Liver (tissue), 9 donors: ENCODE data around the gene HOXB5. TPM values are rescaled to one million over a fixed set of nuclear protein-coding genes. Genes with fewer than 3 reads are reported as not detected.

Source experiments
- DNase-seq: peaks from one replicate; pipeline ENCODE4 v3.0.0-alpha.2; 2017; ENCODE audit warnings: low spot score
- H3K27ac ChIP-seq, 2 donors: one replicate each; pipeline ENCODE4 v1.7.0; 2013; ENCODE audit warnings: inconsistent platforms in 2 of 2, low read length in 2 of 2, control low read depth in 1 of 2, low read depth in 1 of 2, mild to moderate bottlenecking in 1 of 2
- H3K27me3 ChIP-seq, 4 donors: one replicate each; pipeline versions ENCODE4 v1.6.1 to v1.7.0; 2013; ENCODE audit warnings: low read length in 3 of 4, inconsistent platforms in 1 of 4, mild to moderate bottlenecking in 1 of 4, moderate library complexity in 1 of 4; ENCODE audit not compliant: control insufficient read depth in 4 of 4, insufficient read depth in 4 of 4
- H3K36me3 ChIP-seq, 4 donors: one replicate each; pipeline versions ENCODE4 v1.6.1 to v1.7.0; 2013; ENCODE audit warnings: low read length in 3 of 4, mild to moderate bottlenecking in 3 of 4, low read depth in 1 of 4, moderate library complexity in 1 of 4; ENCODE audit not compliant: control insufficient read depth in 4 of 4, insufficient read depth in 3 of 4
- H3K4me1 ChIP-seq, 4 donors: one replicate each; pipeline versions ENCODE4 v1.6.1 to v1.7.0; 2013; ENCODE audit warnings: low read length in 3 of 4, mild to moderate bottlenecking in 3 of 4, moderate library complexity in 1 of 4; ENCODE audit not compliant: control insufficient read depth in 4 of 4, insufficient read depth in 4 of 4
- H3K4me3 ChIP-seq, 3 donors: one replicate each; pipeline versions ENCODE4 v1.6.1 to v1.7.0; 2013; ENCODE audit warnings: low read length in 3 of 3, control low read depth in 1 of 3, low read depth in 1 of 3, mild to moderate bottlenecking in 1 of 3
- H3K9ac ChIP-seq, 2 donors: one replicate each; pipeline ENCODE4 v1.7.0; 2013; ENCODE audit warnings: low read length in 2 of 2, mild to moderate bottlenecking in 2 of 2, moderate library complexity in 2 of 2, control low read depth in 1 of 2, low read depth in 1 of 2
- H3K9me3 ChIP-seq, 4 donors: one replicate each; pipeline versions ENCODE4 v1.6.1 to v1.7.0; 2013; ENCODE audit warnings: low read length in 3 of 4; ENCODE audit not compliant: control insufficient read depth in 4 of 4
- EGR1 ChIP-seq, 2 donors: IDR thresholded peaks; 2 replicates each; pipeline ENCODE4 v1.6.1; 2016 to 2018; ENCODE audit warnings: antibody characterized with exemption in 2 of 2, low read depth in 2 of 2
- FOXA1 ChIP-seq: IDR thresholded peaks from 2 replicates; pipeline ENCODE4 v1.6.1; 2016; ENCODE audit warnings: antibody characterized with exemption
- FOXA2 ChIP-seq: IDR thresholded peaks from 2 replicates; pipeline ENCODE4 v1.6.1; 2016; ENCODE audit warnings: antibody characterized with exemption
- GABPA ChIP-seq, 2 donors: IDR thresholded peaks in 1 of 2; conservative IDR thresholded peaks in 1 of 2; 2 replicates each; pipeline ENCODE4 v1.6.1; 2016; ENCODE audit warnings: antibody characterized with exemption in 2 of 2, mild to moderate bottlenecking in 1 of 2, moderate library complexity in 1 of 2
- HNF4A ChIP-seq, 2 donors: conservative IDR thresholded peaks; 2 replicates each; pipeline ENCODE4 v1.6.1; 2016; ENCODE audit warnings: antibody characterized with exemption in 2 of 2, mild to moderate bottlenecking in 2 of 2
- HNF4G ChIP-seq: IDR thresholded peaks from 2 replicates; pipeline ENCODE4 v1.6.1; 2016; ENCODE audit warnings: antibody characterized with exemption
- JUND ChIP-seq, 2 donors: IDR thresholded peaks; 2 replicates each; pipeline ENCODE4 v1.6.1; 2016; ENCODE audit warnings: antibody characterized with exemption in 2 of 2
- NR2F2 ChIP-seq: IDR thresholded peaks from 2 replicates; pipeline ENCODE4 v1.6.1; 2016; ENCODE audit warnings: antibody characterized with exemption
- RAD21 ChIP-seq, 2 donors: IDR thresholded peaks; 2 replicates each; pipeline ENCODE4 v1.6.1; 2016; ENCODE audit warnings: antibody characterized with exemption in 2 of 2, mild to moderate bottlenecking in 2 of 2
- RXRA ChIP-seq, 2 donors: IDR thresholded peaks; 2 replicates each; pipeline ENCODE4 v1.6.1; 2017 to 2018; ENCODE audit warnings: antibody characterized with exemption in 2 of 2, mild to moderate bottlenecking in 1 of 2
- SP1 ChIP-seq: IDR thresholded peaks from 2 replicates; pipeline ENCODE4 v1.6.1; 2018; ENCODE audit warnings: antibody characterized with exemption, mild to moderate bottlenecking
- TAF1 ChIP-seq: conservative IDR thresholded peaks from 2 replicates; pipeline ENCODE4 v1.6.1; 2016; ENCODE audit warnings: antibody characterized with exemption, mild to moderate bottlenecking
- YY1 ChIP-seq: IDR thresholded peaks from 2 replicates; pipeline ENCODE4 v1.6.1; 2016; ENCODE audit warnings: antibody characterized with exemption, mild to moderate bottlenecking
- WGBS: extraction: QIAGEN DNeasy Blood & Tissue Kit; methylation state at CpG from one replicate; pipeline ENCODE4 v1.1.7; 2013; 5-methylcytosine and 5-hydroxymethylcytosine counted together
- polyA plus RNA-seq, 2 donors: library from polyadenylated mRNA; stranded (reverse) in 1 of 2; unstranded in 1 of 2; fragments of 200-250 nt in 1 of 2; fragments of >200 nt in 1 of 2; fragmentation: Nextera tagmentation in 1 of 2; extraction: Ambion mirVana in 1 of 2; gene quantifications; one replicate each; pipeline versions ENCODE4 v1.2.1 to v1.2.3, GENCODE V29; 2013 to 2015
- total RNA-seq, 2 donors: library from RNA; depleted of rRNA; stranded (reverse); fragments of >200 nt; gene quantifications; one replicate each; pipeline ENCODE4 v1.2.3, GENCODE V29; 2014
- TF ChIP-seq, protein P1 (sequence below): IDR thresholded peaks from 2 replicates; pipeline ENCODE4 v1.6.1; 2016; ENCODE audit warnings: antibody characterized with exemption
- TF ChIP-seq, protein P2 (sequence below): fragments of 150-350 bp; IDR thresholded peaks from 2 replicates; pipeline ENCODE4 v1.5.1; 2017; ENCODE audit warnings: improper control_type of control experiment, low read depth, low read length; ENCODE audit not compliant: missing input control
- TF ChIP-seq, protein P3 (sequence below): IDR thresholded peaks from 2 replicates; pipeline ENCODE4 v1.6.1; 2016; ENCODE audit warnings: antibody characterized with exemption, mild to moderate bottlenecking
- TF ChIP-seq, protein P4 (sequence below): IDR thresholded peaks from 2 replicates; pipeline ENCODE4 v1.6.1; 2016; ENCODE audit warnings: antibody characterized with exemption
- donor health status: healthy.
- donor health status: healthy.
- donor health status: healthy.
- donor health status: healthy.
- donor health status: healthy.

HOXB5 gene
- total and polyA plus RNA-seq, 4 donors = 0.08 to 0.38 (median 0.36) TPM; not detected in 1

DNA sequence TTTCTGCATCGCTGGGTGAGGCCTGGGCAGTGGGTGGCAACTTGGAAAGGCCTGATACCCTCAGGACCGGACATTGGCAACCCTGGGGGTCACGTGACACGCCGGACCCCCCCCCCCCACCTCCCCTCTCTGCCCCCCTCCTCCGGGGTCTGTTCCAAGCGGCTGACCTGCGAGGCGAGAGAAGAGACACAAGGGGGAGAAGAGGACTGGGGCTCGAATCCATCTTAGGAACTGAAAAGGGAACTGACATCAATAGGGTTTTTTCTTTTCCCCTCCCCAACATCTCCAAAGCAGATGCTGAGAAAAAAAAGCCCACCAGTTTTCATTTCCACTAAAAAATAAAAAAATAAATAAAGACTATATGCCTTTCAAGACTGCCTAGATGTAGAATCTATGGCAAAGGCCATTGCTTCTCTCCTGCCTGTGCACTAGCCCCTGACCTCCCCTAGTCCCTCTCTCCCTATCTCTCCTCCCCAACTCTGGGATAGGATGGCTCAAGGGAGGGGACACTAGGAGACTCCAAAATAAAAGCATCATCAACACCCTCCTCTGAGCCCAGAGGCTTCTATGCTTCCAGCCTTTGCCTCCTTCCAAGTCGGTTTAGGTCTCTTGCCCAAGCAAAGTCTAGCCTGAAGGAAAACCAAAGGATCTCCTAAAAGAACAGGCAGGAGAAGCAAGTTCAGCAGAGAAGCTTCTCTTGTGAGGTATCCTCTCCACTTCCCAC, 41.0 kb downstream of the HOXB5 start:
- no peak overlapping the region for H3K4me3 ChIP-seq

DNA sequence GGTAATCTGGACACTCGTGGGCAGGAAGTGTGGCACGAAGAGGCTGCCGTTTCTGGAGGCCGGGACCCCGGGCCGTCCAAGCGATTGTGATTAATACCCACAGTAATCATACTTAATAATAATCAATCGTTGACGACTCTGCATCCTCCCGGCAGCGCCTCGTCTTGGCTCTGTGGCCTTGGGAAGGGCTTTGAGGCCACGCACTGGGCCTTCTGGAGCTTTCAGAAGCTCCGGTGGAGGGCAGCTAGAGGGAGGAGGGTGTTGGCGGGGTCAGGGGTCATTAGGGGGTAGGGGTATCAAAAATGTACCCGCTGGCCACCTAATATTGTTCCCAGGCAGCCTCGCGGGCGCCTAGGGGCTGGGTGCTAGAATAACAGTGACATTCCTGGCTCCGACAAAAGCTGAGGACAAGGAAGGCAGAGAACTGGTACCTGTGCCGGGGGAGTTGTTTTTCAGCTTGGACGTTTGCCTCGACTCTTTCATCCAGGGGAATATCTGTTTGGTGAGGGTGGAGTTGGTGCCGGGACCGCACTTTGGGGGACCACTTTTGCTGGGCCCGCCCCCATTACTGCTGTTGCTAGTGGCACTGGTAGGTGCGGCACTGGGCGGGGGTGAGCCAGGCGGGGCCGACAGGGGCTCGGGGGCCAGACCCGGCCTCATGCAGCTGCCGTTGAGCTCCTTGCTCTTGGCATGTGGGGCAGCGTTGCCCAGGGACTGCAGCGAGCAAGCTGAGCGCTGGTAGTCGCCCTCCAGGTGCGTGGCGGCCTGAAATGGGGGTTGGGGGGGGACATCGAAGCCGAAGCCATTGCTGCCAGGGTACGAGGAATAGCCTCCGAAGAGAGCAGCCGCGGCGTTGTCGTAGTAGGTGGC, 41.7 kb downstream of the HOXB5 start:
- peaks cover 0 to 9% (median 4%) of the 10 kb centered on the region in 4 donors for H3K27me3 ChIP-seq

More for the DNA sequence above, 41.0 kb downstream of the HOXB5 start:
- H3K9ac ChIP-seq = no peak overlapping the region
- 25% methylated on average over 11 of the region's 11 CpGs for WGBS
- DNase-seq = no peak
- TF ChIP-seq TAF1 = no peak
- no peak for TF ChIP-seq NR2F2
- TF ChIP-seq EGR1 (IDR thresholded peaks at IDR 0.05; ENCODE audit: low read depth in 2 of 2) = no peak
- TF ChIP-seq RAD21 (IDR thresholded peaks at IDR 0.05) = no peak
- no peak for TF ChIP-seq JUND (IDR thresholded peaks at IDR 0.05)
- TF ChIP-seq FOXA2 = no peak
- H3K27me3 ChIP-seq = peaks cover 0 to 9% (median 2%) of the 10 kb centered on the region in 4 donors
- H3K4me1 ChIP-seq = peaks cover 0 to 1% (median 0%) of the 10 kb centered on the region in 4 donors
- H3K27ac ChIP-seq = peak overlapping the region in 1 of 2 donors; percentile 19
- no peaks in the 10 kb centered on the region for H3K9me3 ChIP-seq
- no peaks in the 10 kb centered on the region for H3K36me3 ChIP-seq

More for the DNA sequence above, 41.7 kb downstream of the HOXB5 start:
- no peak for DNase-seq
- Histone ChIP-seq H3K27ac (peak overlapping the region in 1 of 2 donors; percentile 6), H3K9ac (no peak overlapping the region), H3K9me3 (no peaks in the 10 kb centered on the region), H3K36me3 (no peaks in the 10 kb centered on the region), H3K4me3 (no peak overlapping the region), H3K4me1 (peaks cover 0 to 3% (median 0%) of the 10 kb centered on the region in 4 donors)
- WGBS = 35% methylated on average over 47 of the region's 47 CpGs
- TF ChIP-seq, protein P1, sequence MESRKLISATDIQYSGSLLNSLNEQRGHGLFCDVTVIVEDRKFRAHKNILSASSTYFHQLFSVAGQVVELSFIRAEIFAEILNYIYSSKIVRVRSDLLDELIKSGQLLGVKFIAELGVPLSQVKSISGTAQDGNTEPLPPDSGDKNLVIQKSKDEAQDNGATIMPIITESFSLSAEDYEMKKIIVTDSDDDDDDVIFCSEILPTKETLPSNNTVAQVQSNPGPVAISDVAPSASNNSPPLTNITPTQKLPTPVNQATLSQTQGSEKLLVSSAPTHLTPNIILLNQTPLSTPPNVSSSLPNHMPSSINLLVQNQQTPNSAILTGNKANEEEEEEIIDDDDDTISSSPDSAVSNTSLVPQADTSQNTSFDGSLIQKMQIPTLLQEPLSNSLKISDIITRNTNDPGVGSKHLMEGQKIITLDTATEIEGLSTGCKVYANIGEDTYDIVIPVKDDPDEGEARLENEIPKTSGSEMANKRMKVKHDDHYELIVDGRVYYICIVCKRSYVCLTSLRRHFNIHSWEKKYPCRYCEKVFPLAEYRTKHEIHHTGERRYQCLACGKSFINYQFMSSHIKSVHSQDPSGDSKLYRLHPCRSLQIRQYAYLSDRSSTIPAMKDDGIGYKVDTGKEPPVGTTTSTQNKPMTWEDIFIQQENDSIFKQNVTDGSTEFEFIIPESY = no peak
- TF ChIP-seq HNF4A (conservative IDR thresholded peaks at IDR 0.05) (no peak), SP1 (no peak), RAD21 (IDR thresholded peaks at IDR 0.05) (no peak), FOXA1 (no peak), RXRA (IDR thresholded peaks at IDR 0.05) (no peak), JUND (IDR thresholded peaks at IDR 0.05) (no peak), HNF4G (no peak), GABPA (IDR thresholded peaks at IDR 0.05 in 1 of 2, conservative IDR thresholded peaks at IDR 0.05 in 1 of 2) (no peak), TAF1 (no peak), NR2F2 (no peak), YY1 (no peak), FOXA2 (no peak), EGR1 (IDR thresholded peaks at IDR 0.05; ENCODE audit: low read depth in 2 of 2) (no peak)
- TF ChIP-seq, protein P2, sequence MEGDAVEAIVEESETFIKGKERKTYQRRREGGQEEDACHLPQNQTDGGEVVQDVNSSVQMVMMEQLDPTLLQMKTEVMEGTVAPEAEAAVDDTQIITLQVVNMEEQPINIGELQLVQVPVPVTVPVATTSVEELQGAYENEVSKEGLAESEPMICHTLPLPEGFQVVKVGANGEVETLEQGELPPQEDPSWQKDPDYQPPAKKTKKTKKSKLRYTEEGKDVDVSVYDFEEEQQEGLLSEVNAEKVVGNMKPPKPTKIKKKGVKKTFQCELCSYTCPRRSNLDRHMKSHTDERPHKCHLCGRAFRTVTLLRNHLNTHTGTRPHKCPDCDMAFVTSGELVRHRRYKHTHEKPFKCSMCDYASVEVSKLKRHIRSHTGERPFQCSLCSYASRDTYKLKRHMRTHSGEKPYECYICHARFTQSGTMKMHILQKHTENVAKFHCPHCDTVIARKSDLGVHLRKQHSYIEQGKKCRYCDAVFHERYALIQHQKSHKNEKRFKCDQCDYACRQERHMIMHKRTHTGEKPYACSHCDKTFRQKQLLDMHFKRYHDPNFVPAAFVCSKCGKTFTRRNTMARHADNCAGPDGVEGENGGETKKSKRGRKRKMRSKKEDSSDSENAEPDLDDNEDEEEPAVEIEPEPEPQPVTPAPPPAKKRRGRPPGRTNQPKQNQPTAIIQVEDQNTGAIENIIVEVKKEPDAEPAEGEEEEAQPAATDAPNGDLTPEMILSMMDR = no peak
- TF ChIP-seq, protein P3, sequence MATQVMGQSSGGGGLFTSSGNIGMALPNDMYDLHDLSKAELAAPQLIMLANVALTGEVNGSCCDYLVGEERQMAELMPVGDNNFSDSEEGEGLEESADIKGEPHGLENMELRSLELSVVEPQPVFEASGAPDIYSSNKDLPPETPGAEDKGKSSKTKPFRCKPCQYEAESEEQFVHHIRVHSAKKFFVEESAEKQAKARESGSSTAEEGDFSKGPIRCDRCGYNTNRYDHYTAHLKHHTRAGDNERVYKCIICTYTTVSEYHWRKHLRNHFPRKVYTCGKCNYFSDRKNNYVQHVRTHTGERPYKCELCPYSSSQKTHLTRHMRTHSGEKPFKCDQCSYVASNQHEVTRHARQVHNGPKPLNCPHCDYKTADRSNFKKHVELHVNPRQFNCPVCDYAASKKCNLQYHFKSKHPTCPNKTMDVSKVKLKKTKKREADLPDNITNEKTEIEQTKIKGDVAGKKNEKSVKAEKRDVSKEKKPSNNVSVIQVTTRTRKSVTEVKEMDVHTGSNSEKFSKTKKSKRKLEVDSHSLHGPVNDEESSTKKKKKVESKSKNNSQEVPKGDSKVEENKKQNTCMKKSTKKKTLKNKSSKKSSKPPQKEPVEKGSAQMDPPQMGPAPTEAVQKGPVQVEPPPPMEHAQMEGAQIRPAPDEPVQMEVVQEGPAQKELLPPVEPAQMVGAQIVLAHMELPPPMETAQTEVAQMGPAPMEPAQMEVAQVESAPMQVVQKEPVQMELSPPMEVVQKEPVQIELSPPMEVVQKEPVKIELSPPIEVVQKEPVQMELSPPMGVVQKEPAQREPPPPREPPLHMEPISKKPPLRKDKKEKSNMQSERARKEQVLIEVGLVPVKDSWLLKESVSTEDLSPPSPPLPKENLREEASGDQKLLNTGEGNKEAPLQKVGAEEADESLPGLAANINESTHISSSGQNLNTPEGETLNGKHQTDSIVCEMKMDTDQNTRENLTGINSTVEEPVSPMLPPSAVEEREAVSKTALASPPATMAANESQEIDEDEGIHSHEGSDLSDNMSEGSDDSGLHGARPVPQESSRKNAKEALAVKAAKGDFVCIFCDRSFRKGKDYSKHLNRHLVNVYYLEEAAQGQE = no peak
- TF ChIP-seq, protein P4, sequence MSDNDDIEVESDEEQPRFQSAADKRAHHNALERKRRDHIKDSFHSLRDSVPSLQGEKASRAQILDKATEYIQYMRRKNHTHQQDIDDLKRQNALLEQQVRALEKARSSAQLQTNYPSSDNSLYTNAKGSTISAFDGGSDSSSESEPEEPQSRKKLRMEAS = no peak
